GM23338 (cell line): Measurements from ENCODE around the gene CLDN16. TPM values are rescaled to one million over a fixed set of nuclear protein-coding genes. Genes with fewer than 3 reads are reported as not detected.

Experiments
- ATAC-seq: fragments of 200-7000 bp; cut with Tn5 transposase; 3 replicates; pipeline ENCODE4 v1.9.1; 2020
- DNase-seq: peaks from one replicate; pipeline ENCODE4 v3.0.0-alpha.2; 2015; ENCODE audit warnings: low spot score
- H2AFZ ChIP-seq: fragments of 200-600 bp; sonication (generic); 2 replicates; pipeline ENCODE4 v1.8.0; 2016; ENCODE audit warnings: antibody characterized with exemption, mild to moderate bottlenecking, moderate library complexity
- H3F3A ChIP-seq: fragments of 200-600 bp; sonication (generic); replicated peaks from 2 replicates; pipeline ENCODE4 v1.8.0; 2017; ENCODE audit warnings: antibody characterized with exemption, mixed run types, low read depth
- H3K27ac ChIP-seq: fragments of 200-600 bp; sonication (generic); 2 replicates; pipeline ENCODE4 v1.6.1; 2016; ENCODE audit warnings: low read depth
- H3K27me3 ChIP-seq: fragments of 200-600 bp; sonication (generic); 2 replicates; pipeline ENCODE4 v1.8.0; 2016; ENCODE audit warnings: mild to moderate bottlenecking, mixed run types, moderate library complexity; ENCODE audit not compliant: insufficient read depth
- H3K36me3 ChIP-seq: fragments of 200-600 bp; sonication (generic); 2 replicates; pipeline ENCODE4 v1.8.0; 2016; ENCODE audit warnings: mild to moderate bottlenecking; ENCODE audit not compliant: insufficient read depth
- H3K4me1 ChIP-seq: fragments of 200-600 bp; sonication (generic); 2 replicates; pipeline ENCODE4 v1.8.0; 2016; ENCODE audit warnings: mild to moderate bottlenecking, moderate library complexity; ENCODE audit not compliant: insufficient read depth
- H3K4me2 ChIP-seq: fragments of 200-600 bp; sonication (generic); 2 replicates; pipeline ENCODE4 v1.7.1; 2017; ENCODE audit warnings: mixed run types
- H3K4me3 ChIP-seq: fragments of 200-600 bp; sonication (generic); 2 replicates; pipeline ENCODE4 v1.6.1; 2016; ENCODE audit warnings: mixed run types
- H3K79me2 ChIP-seq: fragments of 200-600 bp; sonication (generic); replicated peaks from 2 replicates; pipeline ENCODE4 v1.8.0; 2017; ENCODE audit warnings: mild to moderate bottlenecking; ENCODE audit not compliant: insufficient read depth
- H3K9me2 ChIP-seq: fragments of 200-600 bp; sonication (generic); 2 replicates; pipeline ENCODE4 v1.8.0; 2017; ENCODE audit not compliant: insufficient read depth
- H4K20me1 ChIP-seq: fragments of 200-600 bp; sonication (generic); replicated peaks from 2 replicates; pipeline ENCODE4 v1.8.0; 2017; ENCODE audit warnings: mild to moderate bottlenecking; ENCODE audit not compliant: insufficient read depth
- H3K27ac Mint-ChIP-seq: 2 replicates; pipeline ENCODE4 v1.8.0; 2020; ENCODE audit warnings: inconsistent platforms, mild to moderate bottlenecking, moderate library complexity, mixed read lengths
- H3K27me3 Mint-ChIP-seq: 3 replicates; pipeline ENCODE4 v1.8.0; 2022; ENCODE audit warnings: low read depth, mild to moderate bottlenecking, moderate library complexity, mixed read lengths, inconsistent platforms; ENCODE audit not compliant: insufficient read depth, poor library complexity
- H3K36me3 Mint-ChIP-seq: 3 replicates; pipeline ENCODE4 v1.8.0; 2021; ENCODE audit warnings: low read depth, mild to moderate bottlenecking, inconsistent platforms, moderate library complexity, mixed read lengths
- H3K4me1 Mint-ChIP-seq: 3 replicates; pipeline ENCODE4 v1.8.0; 2020; ENCODE audit warnings: mild to moderate bottlenecking, inconsistent platforms, mixed read lengths
- H3K4me3 Mint-ChIP-seq: 3 replicates; pipeline ENCODE4 v1.8.0; 2021; ENCODE audit warnings: moderate library complexity, mild to moderate bottlenecking, inconsistent platforms, mixed read lengths
- H3K9me3 Mint-ChIP-seq: 3 replicates; pipeline ENCODE4 v1.8.0; 2020; ENCODE audit warnings: moderate library complexity, mild to moderate bottlenecking, inconsistent platforms, mixed read lengths
- CREB1 ChIP-seq: fragments of 250-450 bp; sonication (Bioruptor Pico); IDR thresholded peaks from 2 replicates; pipeline ENCODE4 v1.5.0; 2020; ENCODE audit warnings: low read depth, mild to moderate bottlenecking, moderate library complexity
- EZH2 ChIP-seq: fragments of 200-600 bp; sonication (generic); IDR thresholded peaks from one replicate; pipeline ENCODE4 v1.8.0; 2017; ENCODE audit warnings: antibody characterized with exemption, mild to moderate bottlenecking, low read depth; ENCODE audit not compliant: unreplicated experiment
- JUNB ChIP-seq: IDR thresholded peaks from one replicate; pipeline ENCODE4 v1.6.1; 2016; ENCODE audit warnings: antibody characterized with exemption; ENCODE audit not compliant: unreplicated experiment
- POLR2AphosphoS5 ChIP-seq: IDR thresholded peaks from 2 replicates; pipeline ENCODE4 v1.6.1; 2016; ENCODE audit warnings: antibody characterized with exemption, low read depth
- polyA plus RNA-seq: library from polyadenylated mRNA; unstranded; fragments of >200 nt; fragmentation: Nextera tagmentation; extraction: Ambion mirVana; gene quantifications from 2 replicates; pipeline ENCODE4 v1.2.1, GENCODE V29; 2016
- total RNA-seq: library from RNA; depleted of rRNA; stranded (reverse); fragments of >200 nt; shearing (Covaris generic); gene quantifications from 2 replicates; pipeline ENCODE4 v1.2.3, GENCODE V29; 2014; rRNA removed
- TF ChIP-seq, protein P1 (sequence below): IDR thresholded peaks from one replicate; pipeline ENCODE4 v1.6.1; 2018; ENCODE audit warnings: antibody characterized with exemption; ENCODE audit not compliant: unreplicated experiment
- TF ChIP-seq, protein P2 (sequence below), 2 experiments: fragments of 200-600 bp in 1 of 2; sonication (generic) in 1 of 2; conservative IDR thresholded peaks; 2 replicates each; pipeline versions ENCODE4 v1.5.1 to v1.6.1; 2016 to 2017; ENCODE audit warnings: antibody characterized with exemption in 2 of 2, low read depth in 2 of 2, mild to moderate bottlenecking in 2 of 2, moderate library complexity in 1 of 2

The CLDN16 gene
- total and polyA plus RNA-seq, 2 experiments from 2014 or later = 0.06 TPM; not detected in 1

DNA sequence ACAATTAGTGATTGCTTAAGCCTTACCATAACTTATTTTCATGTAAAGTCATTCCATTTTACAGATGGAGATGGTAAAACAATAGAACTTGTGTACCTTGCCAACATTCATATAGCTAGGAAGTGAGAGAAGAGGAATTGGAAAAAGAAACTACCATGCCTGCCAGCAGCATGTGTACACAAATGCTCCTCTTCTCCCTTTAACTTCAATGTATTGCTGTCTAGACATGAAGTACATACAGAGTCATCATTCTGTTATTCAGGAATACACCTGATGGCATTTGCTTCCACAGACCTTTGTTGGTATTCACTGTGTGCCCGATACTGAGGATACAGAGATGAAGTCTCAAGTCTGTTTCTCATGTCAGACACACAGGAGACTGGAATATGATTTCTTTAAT, 68.8 kb downstream of the CLDN16 start (continued):
- TF ChIP-seq, protein P1, sequence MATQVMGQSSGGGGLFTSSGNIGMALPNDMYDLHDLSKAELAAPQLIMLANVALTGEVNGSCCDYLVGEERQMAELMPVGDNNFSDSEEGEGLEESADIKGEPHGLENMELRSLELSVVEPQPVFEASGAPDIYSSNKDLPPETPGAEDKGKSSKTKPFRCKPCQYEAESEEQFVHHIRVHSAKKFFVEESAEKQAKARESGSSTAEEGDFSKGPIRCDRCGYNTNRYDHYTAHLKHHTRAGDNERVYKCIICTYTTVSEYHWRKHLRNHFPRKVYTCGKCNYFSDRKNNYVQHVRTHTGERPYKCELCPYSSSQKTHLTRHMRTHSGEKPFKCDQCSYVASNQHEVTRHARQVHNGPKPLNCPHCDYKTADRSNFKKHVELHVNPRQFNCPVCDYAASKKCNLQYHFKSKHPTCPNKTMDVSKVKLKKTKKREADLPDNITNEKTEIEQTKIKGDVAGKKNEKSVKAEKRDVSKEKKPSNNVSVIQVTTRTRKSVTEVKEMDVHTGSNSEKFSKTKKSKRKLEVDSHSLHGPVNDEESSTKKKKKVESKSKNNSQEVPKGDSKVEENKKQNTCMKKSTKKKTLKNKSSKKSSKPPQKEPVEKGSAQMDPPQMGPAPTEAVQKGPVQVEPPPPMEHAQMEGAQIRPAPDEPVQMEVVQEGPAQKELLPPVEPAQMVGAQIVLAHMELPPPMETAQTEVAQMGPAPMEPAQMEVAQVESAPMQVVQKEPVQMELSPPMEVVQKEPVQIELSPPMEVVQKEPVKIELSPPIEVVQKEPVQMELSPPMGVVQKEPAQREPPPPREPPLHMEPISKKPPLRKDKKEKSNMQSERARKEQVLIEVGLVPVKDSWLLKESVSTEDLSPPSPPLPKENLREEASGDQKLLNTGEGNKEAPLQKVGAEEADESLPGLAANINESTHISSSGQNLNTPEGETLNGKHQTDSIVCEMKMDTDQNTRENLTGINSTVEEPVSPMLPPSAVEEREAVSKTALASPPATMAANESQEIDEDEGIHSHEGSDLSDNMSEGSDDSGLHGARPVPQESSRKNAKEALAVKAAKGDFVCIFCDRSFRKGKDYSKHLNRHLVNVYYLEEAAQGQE = no peak
- no peak for TF ChIP-seq POLR2AphosphoS5
- TF ChIP-seq JUNB = no peak
- TF ChIP-seq EZH2 = no peak

DNA sequence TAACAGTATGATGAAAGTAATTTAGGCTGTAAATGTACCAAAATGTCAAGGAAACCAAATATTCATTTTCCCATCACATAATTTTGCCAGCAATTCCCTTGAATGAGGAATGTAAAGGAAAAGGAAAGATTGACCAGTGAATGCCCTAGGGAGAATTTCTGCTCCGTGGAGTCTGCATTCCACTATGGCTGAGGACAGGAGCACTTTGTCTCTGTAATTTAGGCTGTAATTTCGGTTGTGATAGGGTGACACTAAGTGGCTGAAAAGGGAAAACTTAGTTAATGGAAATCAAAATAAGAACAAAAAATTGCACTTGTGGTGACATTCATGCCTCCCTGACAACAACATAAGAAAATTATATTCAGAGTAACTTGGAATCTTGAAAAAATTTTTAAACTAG, 70.1 kb downstream of the CLDN16 start:
- H3K4me1 Mint-ChIP-seq = no peaks in the 10 kb centered on the region
- H3K4me3 Mint-ChIP-seq = no peak overlapping the region
- Histone ChIP-seq H3K79me2 (no peaks in the 10 kb centered on the region), H3K27me3 (no peaks in the 10 kb centered on the region), H3K4me3 (no peak overlapping the region), H3F3A (no peaks in the 10 kb centered on the region), H3K4me2 (no peak overlapping the region), H3K27ac (no peak overlapping the region), H3K4me1 (no peaks in the 10 kb centered on the region), H2AFZ (no peak overlapping the region), H3K9me2 (no peaks in the 10 kb centered on the region), H3K36me3 (no peaks in the 10 kb centered on the region), H4K20me1 (no peaks in the 10 kb centered on the region)
- H3K27me3 Mint-ChIP-seq = no peaks in the 10 kb centered on the region
- no peak overlapping the region for H3K27ac Mint-ChIP-seq
- peak; percentile 45 for DNase-seq
- no peaks in the 10 kb centered on the region for H3K36me3 Mint-ChIP-seq
- no peaks in the 10 kb centered on the region for H3K9me3 Mint-ChIP-seq
- ATAC-seq = peak; percentile 48; the same call in 2 of the 3 replicates
- TF ChIP-seq, protein P2, sequence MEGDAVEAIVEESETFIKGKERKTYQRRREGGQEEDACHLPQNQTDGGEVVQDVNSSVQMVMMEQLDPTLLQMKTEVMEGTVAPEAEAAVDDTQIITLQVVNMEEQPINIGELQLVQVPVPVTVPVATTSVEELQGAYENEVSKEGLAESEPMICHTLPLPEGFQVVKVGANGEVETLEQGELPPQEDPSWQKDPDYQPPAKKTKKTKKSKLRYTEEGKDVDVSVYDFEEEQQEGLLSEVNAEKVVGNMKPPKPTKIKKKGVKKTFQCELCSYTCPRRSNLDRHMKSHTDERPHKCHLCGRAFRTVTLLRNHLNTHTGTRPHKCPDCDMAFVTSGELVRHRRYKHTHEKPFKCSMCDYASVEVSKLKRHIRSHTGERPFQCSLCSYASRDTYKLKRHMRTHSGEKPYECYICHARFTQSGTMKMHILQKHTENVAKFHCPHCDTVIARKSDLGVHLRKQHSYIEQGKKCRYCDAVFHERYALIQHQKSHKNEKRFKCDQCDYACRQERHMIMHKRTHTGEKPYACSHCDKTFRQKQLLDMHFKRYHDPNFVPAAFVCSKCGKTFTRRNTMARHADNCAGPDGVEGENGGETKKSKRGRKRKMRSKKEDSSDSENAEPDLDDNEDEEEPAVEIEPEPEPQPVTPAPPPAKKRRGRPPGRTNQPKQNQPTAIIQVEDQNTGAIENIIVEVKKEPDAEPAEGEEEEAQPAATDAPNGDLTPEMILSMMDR (conservative IDR thresholded peaks at IDR 0.05; ENCODE audit: low read depth in 2 of 2) = peak; percentile 21 to 40; a peak in 3 of 4 replicates
- TF ChIP-seq CREB1 (CRISPR knock-in tag) = no peak

Other genes with a start within 250 kb of the CLDN16 start
- gene CLDN1, start 65.7 kb upstream of the CLDN16 start, total RNA-seq = 4.2 and 4.6 TPM in 2 replicates
- gene CLDN1, start 65.7 kb upstream of the CLDN16 start, polyA plus RNA-seq = 2.5 and 2.7 TPM in 2 replicates
- gene TMEM207, start 61.7 kb downstream of the CLDN16 start, total RNA-seq = not detected in 2 replicates
- not detected in 2 replicates for gene TMEM207, start 61.7 kb downstream of the CLDN16 start, polyA plus RNA-seq
- 3.6 and 5.0 TPM in 2 replicates for gene IL1RAP, start 125.9 kb downstream of the CLDN16 start, total RNA-seq
- gene IL1RAP, start 125.9 kb downstream of the CLDN16 start, polyA plus RNA-seq = 3.4 and 3.6 TPM in 2 replicates